ENCODE results near the gene EPB41L1.

- TF ChIP-seq CTCF (IDR thresholded peaks at IDR 0.05) (no peak), POLR2AphosphoS5 (IDR thresholded peaks at IDR 0.05; ENCODE audit: low read depth, low read length) (no peak), SIN3A (IDR thresholded peaks at IDR 0.05; ENCODE audit: borderline replicate concordance, insufficient read depth, low read depth, low read length) (no peak), TCF7L2 (IDR thresholded peaks at IDR 0.05; ENCODE audit: low read depth, low read length) (no peak)
- TF ChIP-seq, protein P1, sequence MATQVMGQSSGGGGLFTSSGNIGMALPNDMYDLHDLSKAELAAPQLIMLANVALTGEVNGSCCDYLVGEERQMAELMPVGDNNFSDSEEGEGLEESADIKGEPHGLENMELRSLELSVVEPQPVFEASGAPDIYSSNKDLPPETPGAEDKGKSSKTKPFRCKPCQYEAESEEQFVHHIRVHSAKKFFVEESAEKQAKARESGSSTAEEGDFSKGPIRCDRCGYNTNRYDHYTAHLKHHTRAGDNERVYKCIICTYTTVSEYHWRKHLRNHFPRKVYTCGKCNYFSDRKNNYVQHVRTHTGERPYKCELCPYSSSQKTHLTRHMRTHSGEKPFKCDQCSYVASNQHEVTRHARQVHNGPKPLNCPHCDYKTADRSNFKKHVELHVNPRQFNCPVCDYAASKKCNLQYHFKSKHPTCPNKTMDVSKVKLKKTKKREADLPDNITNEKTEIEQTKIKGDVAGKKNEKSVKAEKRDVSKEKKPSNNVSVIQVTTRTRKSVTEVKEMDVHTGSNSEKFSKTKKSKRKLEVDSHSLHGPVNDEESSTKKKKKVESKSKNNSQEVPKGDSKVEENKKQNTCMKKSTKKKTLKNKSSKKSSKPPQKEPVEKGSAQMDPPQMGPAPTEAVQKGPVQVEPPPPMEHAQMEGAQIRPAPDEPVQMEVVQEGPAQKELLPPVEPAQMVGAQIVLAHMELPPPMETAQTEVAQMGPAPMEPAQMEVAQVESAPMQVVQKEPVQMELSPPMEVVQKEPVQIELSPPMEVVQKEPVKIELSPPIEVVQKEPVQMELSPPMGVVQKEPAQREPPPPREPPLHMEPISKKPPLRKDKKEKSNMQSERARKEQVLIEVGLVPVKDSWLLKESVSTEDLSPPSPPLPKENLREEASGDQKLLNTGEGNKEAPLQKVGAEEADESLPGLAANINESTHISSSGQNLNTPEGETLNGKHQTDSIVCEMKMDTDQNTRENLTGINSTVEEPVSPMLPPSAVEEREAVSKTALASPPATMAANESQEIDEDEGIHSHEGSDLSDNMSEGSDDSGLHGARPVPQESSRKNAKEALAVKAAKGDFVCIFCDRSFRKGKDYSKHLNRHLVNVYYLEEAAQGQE (IDR thresholded peaks at IDR 0.05; ENCODE audit: insufficient read depth in 1 of 2, low read depth in 2 of 2, low read length in 1 of 2), result no peak
These were observed 10.2 kb upstream of the EPB41L1 start for GRCh38 chr20:36144336-36144735.

All from Panc1 (cell line).